ENCODE data around the gene ZNF79. TPM values are rescaled to one million over a fixed set of nuclear protein-coding genes. Genes with fewer than 3 reads are reported as not detected.

ZNF79 gene
- total RNA-seq, 1 donor from 2014 or later, result 14.4 TPM

- H3K9me3 Mint-ChIP-seq, result no peaks in the 10 kb centered on the region
- no peak for DNase-seq (ENCODE audit: low spot score)
- H3K4me3 Mint-ChIP-seq (ENCODE audit: low read depth), result no peak overlapping the region
- peaks cover 17% of the 10 kb centered on the region for H3K4me1 Mint-ChIP-seq (ENCODE audit: low read depth)
- no peak overlapping the region for H3K27ac Mint-ChIP-seq
- intact Hi-C loops (cut with micrococcal nuclease), result loop anchor here (10.0 kb wide), 2 partner anchors 206 to 354 kb away; partner anchors contain the start of gene SH2D3C
- peaks cover 11% of the 10 kb centered on the region for H3K36me3 Mint-ChIP-seq (ENCODE audit: low read depth)
- H3K27me3 Mint-ChIP-seq (ENCODE audit: low read depth), result peaks cover 1% of the 10 kb centered on the region
Observed at GRCh38 chr9:127421057-127421456, 3.1 kb upstream of the ZNF79 start.

- H3K4me3 Mint-ChIP-seq (ENCODE audit: low read depth), result peak overlapping the region; percentile 98
- intact Hi-C loops (cut with micrococcal nuclease), result loop anchor here (10.0 kb wide), 2 partner anchors 207 to 353 kb away; partner anchors contain the start of gene SH2D3C
- H3K4me1 Mint-ChIP-seq (ENCODE audit: low read depth), result peaks cover 26% of the 10 kb centered on the region
- H3K27ac Mint-ChIP-seq, result no peak overlapping the region
- DNase-seq (ENCODE audit: low spot score), result no peak
- H3K27me3 Mint-ChIP-seq (ENCODE audit: low read depth), result no peaks in the 10 kb centered on the region
- H3K36me3 Mint-ChIP-seq (ENCODE audit: low read depth), result peaks cover 19% of the 10 kb centered on the region
- H3K9me3 Mint-ChIP-seq, result no peaks in the 10 kb centered on the region
Observed at GRCh38 chr9:127422133-127422782, 1.9 kb upstream of the ZNF79 start.

- Mint-ChIP-seq H3K4me3 (ENCODE audit: low read depth) (peak overlapping the region; percentile 98), H3K4me1 (ENCODE audit: low read depth) (peaks cover 28% of the 10 kb centered on the region), H3K9me3 (no peaks in the 10 kb centered on the region), H3K27ac (no peak overlapping the region), H3K36me3 (ENCODE audit: low read depth) (peaks cover 20% of the 10 kb centered on the region), H3K27me3 (ENCODE audit: low read depth) (no peaks in the 10 kb centered on the region)
- no peak for DNase-seq (ENCODE audit: low spot score)
- intact Hi-C loops (cut with micrococcal nuclease), result loop anchor here (10.0 kb wide), 2 partner anchors 208 to 352 kb away; partner anchors contain the start of gene SH2D3C
Observed at GRCh38 chr9:127422787-127423186, 1.4 kb upstream of the ZNF79 start.

GRCh38 chr9:127423476-127423933, 677 bp upstream of the ZNF79 start:
- Mint-ChIP-seq H3K4me3 (ENCODE audit: low read depth) (peak overlapping the region; percentile 98), H3K27ac (peak overlapping the region; percentile 97), H3K4me1 (ENCODE audit: low read depth) (peaks cover 34% of the 10 kb centered on the region), H3K9me3 (no peaks in the 10 kb centered on the region), H3K27me3 (ENCODE audit: low read depth) (no peaks in the 10 kb centered on the region), H3K36me3 (ENCODE audit: low read depth) (peaks cover 28% of the 10 kb centered on the region)
- intact Hi-C loops (cut with micrococcal nuclease), result loop anchor here (10.0 kb wide), 2 partner anchors 209 to 351 kb away; partner anchors contain the start of gene SH2D3C
- DNase-seq (ENCODE audit: low spot score), result no peak

GRCh38 chr9:127424676-127424999, 456 bp downstream of the ZNF79 start:
- Mint-ChIP-seq H3K27me3 (ENCODE audit: low read depth) (no peaks in the 10 kb centered on the region), H3K9me3 (no peaks in the 10 kb centered on the region), H3K4me1 (ENCODE audit: low read depth) (peaks cover 37% of the 10 kb centered on the region), H3K27ac (peak overlapping the region; percentile 97), H3K4me3 (ENCODE audit: low read depth) (peak overlapping the region; percentile 98), H3K36me3 (ENCODE audit: low read depth) (peaks cover 33% of the 10 kb centered on the region)
- DNase-seq (ENCODE audit: low spot score), result peak; percentile 39
- intact Hi-C loops (cut with micrococcal nuclease), result loop anchor here (1.0 to 10.0 kb wide), 4 partner anchors 27 to 350 kb away; partner anchors contain the start of genes LRSAM1, RPL12, SH2D3C and SLC2A8

GRCh38 chr9:127426756-127427155, 2.6 kb downstream of the ZNF79 start:
- DNase-seq (ENCODE audit: low spot score), result peak; percentile 36
- Mint-ChIP-seq H3K36me3 (ENCODE audit: low read depth) (peaks cover 55% of the 10 kb centered on the region), H3K27ac (peak overlapping the region; percentile 97), H3K4me1 (ENCODE audit: low read depth) (peaks cover 37% of the 10 kb centered on the region), H3K9me3 (no peaks in the 10 kb centered on the region), H3K4me3 (ENCODE audit: low read depth) (peak overlapping the region; percentile 98), H3K27me3 (ENCODE audit: low read depth) (no peaks in the 10 kb centered on the region)
- intact Hi-C loops (cut with micrococcal nuclease), result loop anchor here (1.0 to 10.0 kb wide), 3 partner anchors 38 to 348 kb away; partner anchors contain the start of gene SH2D3C

- Mint-ChIP-seq H3K9me3 (no peaks in the 10 kb centered on the region), H3K27ac (peak overlapping the region; percentile 11), H3K4me1 (ENCODE audit: low read depth) (peaks cover 32% of the 10 kb centered on the region), H3K4me3 (ENCODE audit: low read depth) (no peak overlapping the region), H3K36me3 (ENCODE audit: low read depth) (peaks cover 63% of the 10 kb centered on the region), H3K27me3 (ENCODE audit: low read depth) (no peaks in the 10 kb centered on the region)
- no peak for DNase-seq (ENCODE audit: low spot score)
- intact Hi-C loops (cut with micrococcal nuclease), result loop anchor here (10.0 kb wide), 2 partner anchors 214 to 346 kb away; partner anchors contain the start of gene SH2D3C
Observed at GRCh38 chr9:127428348-127428747, 4.2 kb downstream of the ZNF79 start.

GRCh38 chr9:127430415-127430814, 6.2 kb downstream of the ZNF79 start:
- Mint-ChIP-seq H3K9me3 (no peaks in the 10 kb centered on the region), H3K36me3 (ENCODE audit: low read depth) (peaks cover 76% of the 10 kb centered on the region), H3K4me3 (ENCODE audit: low read depth) (no peak overlapping the region), H3K27me3 (ENCODE audit: low read depth) (no peaks in the 10 kb centered on the region), H3K27ac (no peak overlapping the region), H3K4me1 (ENCODE audit: low read depth) (peaks cover 24% of the 10 kb centered on the region)
- no peak for DNase-seq (ENCODE audit: low spot score)
- intact Hi-C loops (cut with micrococcal nuclease), result no loop called here

GRCh38 chr9:127437497-127438264, 13.5 kb downstream of the ZNF79 start:
- Mint-ChIP-seq H3K4me1 (ENCODE audit: low read depth) (peaks cover 5% of the 10 kb centered on the region), H3K9me3 (no peaks in the 10 kb centered on the region), H3K4me3 (ENCODE audit: low read depth) (no peak overlapping the region), H3K36me3 (ENCODE audit: low read depth) (peaks cover 91% of the 10 kb centered on the region), H3K27me3 (ENCODE audit: low read depth) (no peaks in the 10 kb centered on the region), H3K27ac (peak overlapping the region; percentile 25)
- intact Hi-C loops (cut with micrococcal nuclease), result no loop called here
- no peak for DNase-seq (ENCODE audit: low spot score)

GRCh38 chr9:127438394-127438793, 14.2 kb downstream of the ZNF79 start:
- intact Hi-C loops (cut with micrococcal nuclease), result no loop called here
- Mint-ChIP-seq H3K4me3 (ENCODE audit: low read depth) (no peak overlapping the region), H3K27me3 (ENCODE audit: low read depth) (no peaks in the 10 kb centered on the region), H3K4me1 (ENCODE audit: low read depth) (peaks cover 5% of the 10 kb centered on the region), H3K9me3 (no peaks in the 10 kb centered on the region), H3K36me3 (ENCODE audit: low read depth) (peaks cover 92% of the 10 kb centered on the region), H3K27ac (no peak overlapping the region)
- DNase-seq (ENCODE audit: low spot score), result no peak

GRCh38 chr9:127444283-127444920, 20.2 kb downstream of the ZNF79 start:
- Mint-ChIP-seq H3K4me3 (ENCODE audit: low read depth) (no peak overlapping the region), H3K27ac (no peak overlapping the region), H3K9me3 (peaks cover 17% of the 10 kb centered on the region), H3K36me3 (ENCODE audit: low read depth) (peaks cover 97% of the 10 kb centered on the region), H3K27me3 (ENCODE audit: low read depth) (no peaks in the 10 kb centered on the region), H3K4me1 (ENCODE audit: low read depth) (peaks cover 20% of the 10 kb centered on the region)
- intact Hi-C loops (cut with micrococcal nuclease), result no loop called here
- no peak for DNase-seq (ENCODE audit: low spot score)

GRCh38 chr9:127444921-127445850, 21.0 kb downstream of the ZNF79 start:
- H3K27me3 Mint-ChIP-seq (ENCODE audit: low read depth), result no peaks in the 10 kb centered on the region
- H3K27ac Mint-ChIP-seq, result peak overlapping the region; percentile 52
- intact Hi-C loops (cut with micrococcal nuclease), result no loop called here
- no peak overlapping the region for H3K4me3 Mint-ChIP-seq (ENCODE audit: low read depth)
- H3K36me3 Mint-ChIP-seq (ENCODE audit: low read depth), result peaks cover 98% of the 10 kb centered on the region
- peaks cover 17% of the 10 kb centered on the region for H3K9me3 Mint-ChIP-seq
- H3K4me1 Mint-ChIP-seq (ENCODE audit: low read depth), result peaks cover 25% of the 10 kb centered on the region
- DNase-seq (ENCODE audit: low spot score), result no peak

All from activated T-helper 2 cell treated with anti-CD3 and anti-CD28 coated beads, Interferon-gamma antibody, Interleukin-2, Interleukin-4, amounts not matched to agents 10 μg/mL and 5 μg/mL and 100 μg/mL, durations not matched to agents 14 hours and 24 hours and 36 hours (primary cell).